Measurements from ENCODE around the gene KAZN.

GRCh38 chr1:14811573-14811972 lies 213.1 kb downstream of the KAZN start:
- TF ChIP-seq SREBF2 (IDR thresholded peaks at IDR 0.05) (no peak), ELK1 (IDR thresholded peaks at IDR 0.05; ENCODE audit: low read depth, low read length) (no peak), POLR2A (IDR thresholded peaks at IDR 0.05; ENCODE audit: low read length) (no peak), ZFP36 (IDR thresholded peaks at IDR 0.05; ENCODE audit: borderline replicate concordance, partially characterized antibody) (no peak), REST (IDR thresholded peaks at IDR 0.05) (no peak), CTCF (IDR thresholded peaks at IDR 0.05) (no peak), RFX5 (IDR thresholded peaks at IDR 0.05) (no peak)

Data from A549 (cell line).